D341Med (cell line): ENCODE results near the gene ATL3.
"Not testable (repeated sequence)": the region's sequence is repeated elsewhere in the genome, so short reads cannot be mapped to it uniquely, and the experiment has no call there.

Experiments
- DNase-seq: peaks from one replicate; pipeline ENCODE4 v3.0.0; 2012; ENCODE audit warnings: low spot score

Gene ATL3

DNA sequence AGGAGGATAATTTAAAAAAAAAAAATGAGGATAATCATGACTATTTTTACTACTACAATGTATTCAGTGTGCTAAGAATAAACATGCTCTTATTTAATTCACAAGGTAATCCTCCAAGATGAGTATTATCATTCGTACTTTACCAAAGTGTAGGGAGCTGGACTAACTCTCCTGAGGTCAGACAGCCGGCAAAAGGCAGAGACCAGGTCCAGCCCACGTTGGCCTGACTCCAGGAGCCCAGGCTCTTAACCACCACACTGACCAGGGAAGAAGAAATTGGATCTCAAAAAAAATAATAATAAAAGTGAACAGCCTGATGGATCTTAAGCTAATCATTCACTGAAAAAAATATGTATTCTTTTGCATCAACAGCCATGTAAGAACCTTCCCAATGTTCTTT, 82.2 kb downstream of the ATL3 start:
- no peak for DNase-seq

- DNase-seq, result no peak
Observed at GRCh38 chr11:63586451-63587166, 84.6 kb downstream of the ATL3 start.

- no peak for DNase-seq
Observed at GRCh38 chr11:63583357-63583677, 87.9 kb downstream of the ATL3 start.

DNA sequence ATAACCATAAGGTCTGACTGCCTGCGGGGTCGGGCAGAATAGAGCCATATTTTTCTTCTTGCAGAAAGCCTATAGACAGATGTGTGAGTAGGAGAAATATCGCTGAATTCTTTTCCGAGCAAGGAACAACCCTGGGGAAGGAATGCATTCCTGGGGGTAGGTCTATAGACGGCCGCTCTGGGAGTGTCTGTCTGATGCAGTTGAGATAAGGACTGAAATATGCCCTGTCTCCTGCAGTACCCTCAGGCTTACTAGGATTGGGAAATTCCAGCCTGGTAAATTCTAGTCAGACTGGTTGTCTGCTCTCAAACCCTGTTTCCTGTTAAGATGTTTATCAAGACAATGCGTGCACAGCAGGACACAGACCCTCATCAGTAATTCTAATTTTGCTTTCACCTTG, 90.0 kb downstream of the ATL3 start:
- not testable (repeated sequence) for DNase-seq

DNA sequence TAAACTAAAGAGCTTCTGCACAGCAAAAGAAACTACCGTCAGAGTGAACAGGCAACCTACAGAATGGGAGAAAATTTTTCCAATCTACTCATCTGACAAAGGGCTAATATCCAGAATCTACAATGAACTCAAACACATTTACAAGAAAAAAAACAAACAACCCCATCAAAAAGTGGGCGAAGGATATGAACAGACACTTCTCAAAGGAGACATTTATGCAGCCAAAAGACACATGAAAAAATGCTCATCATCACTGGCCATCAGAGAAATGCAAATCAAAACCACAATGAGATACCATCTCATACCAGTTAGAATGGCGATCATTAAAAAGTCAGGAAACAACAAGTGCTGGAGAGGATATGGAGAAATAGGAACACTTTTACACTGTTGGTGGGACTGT, 92.3 kb downstream of the ATL3 start:
- not testable (repeated sequence) for DNase-seq

GRCh38 chr11:63574856-63575602, 96.1 kb downstream of the ATL3 start:
- no peak for DNase-seq
